Mesenchymal stem cell (in vitro differentiated cells and primary cell): ENCODE measurements around the gene PRKAG2.

Source experiments
- DNase-seq: peaks from one replicate; pipeline ENCODE4 v3.0.0-alpha.2; 2013
- H2AFZ ChIP-seq: one replicate; pipeline ENCODE4 v1.6.1; 2013; ENCODE audit warnings: low read depth, mild to moderate bottlenecking, control low read depth, inconsistent platforms, low read length, moderate library complexity
- H2AK5ac ChIP-seq: 2 replicates; pipeline ENCODE4 v1.6.1; 2013; ENCODE audit warnings: low read length, moderate library complexity, mild to moderate bottlenecking, inconsistent platforms; ENCODE audit not compliant: severe bottlenecking
- H2BK120ac ChIP-seq: one replicate; pipeline ENCODE4 v1.6.1; 2013; ENCODE audit warnings: low read depth, mild to moderate bottlenecking, inconsistent platforms, low read length, moderate library complexity
- H2BK12ac ChIP-seq, 2 experiments: one replicate each; pipeline ENCODE4 v1.6.1; 2013; ENCODE audit warnings: inconsistent platforms in 2 of 2, low read length in 2 of 2, mild to moderate bottlenecking in 2 of 2, moderate library complexity in 2 of 2, control low read depth in 1 of 2
- H2BK15ac ChIP-seq: one replicate; pipeline ENCODE4 v1.6.1; 2013; ENCODE audit warnings: mild to moderate bottlenecking, low read depth, inconsistent platforms; ENCODE audit not compliant: poor library complexity, severe bottlenecking
- H2BK5ac ChIP-seq: 2 replicates; pipeline ENCODE4 v1.6.1; 2013; ENCODE audit warnings: low read depth, mild to moderate bottlenecking, low read length, control low read depth, inconsistent platforms; ENCODE audit not compliant: poor library complexity, severe bottlenecking
- H3K14ac ChIP-seq, 2 experiments: one replicate each; pipeline ENCODE4 v1.6.1; 2013; ENCODE audit warnings: inconsistent platforms in 2 of 2, low read length in 2 of 2, control low read depth in 1 of 2, mild to moderate bottlenecking in 1 of 2, moderate library complexity in 1 of 2
- H3K18ac ChIP-seq, 2 experiments: one replicate each; pipeline ENCODE4 v1.6.1; 2013; ENCODE audit warnings: inconsistent platforms in 2 of 2, low read length in 2 of 2, control low read depth in 1 of 2, low read depth in 1 of 2, mild to moderate bottlenecking in 1 of 2
- H3K23ac ChIP-seq, 2 experiments: one replicate each; pipeline ENCODE4 v1.6.1; 2013; ENCODE audit warnings: inconsistent platforms in 2 of 2, low read length in 2 of 2, mild to moderate bottlenecking in 2 of 2, moderate library complexity in 2 of 2, control low read depth in 1 of 2
- H3K27ac ChIP-seq: 2 replicates; pipeline ENCODE4 v1.5.1; 2013; ENCODE audit warnings: mild to moderate bottlenecking, moderate library complexity, low read length, control low read depth, inconsistent platforms; ENCODE audit not compliant: poor library complexity, severe bottlenecking
- H3K27me3 ChIP-seq, 2 experiments: 2 replicates each; pipeline versions ENCODE4 v1.6.1 to v1.7.0; 2013; ENCODE audit warnings: low read length in 2 of 2, mild to moderate bottlenecking in 2 of 2, moderate library complexity in 2 of 2, control low read depth in 1 of 2, inconsistent platforms in 1 of 2; ENCODE audit not compliant: control insufficient read depth in 1 of 2, insufficient read depth in 1 of 2
- H3K36me3 ChIP-seq, 2 experiments: 2 replicates each; pipeline versions ENCODE4 v1.6.1 to v1.7.0; 2013; ENCODE audit warnings: low read length in 2 of 2, control low read depth in 1 of 2, inconsistent platforms in 1 of 2, low read depth in 1 of 2, mild to moderate bottlenecking in 1 of 2; ENCODE audit not compliant: insufficient read depth in 2 of 2, control insufficient read depth in 1 of 2
- H3K4ac ChIP-seq, 2 experiments: one replicate each; pipeline ENCODE4 v1.6.1; 2013; ENCODE audit warnings: inconsistent platforms in 2 of 2, low read length in 2 of 2, mild to moderate bottlenecking in 2 of 2, moderate library complexity in 2 of 2, control low read depth in 1 of 2, low read depth in 1 of 2
- H3K4me1 ChIP-seq: 2 replicates; pipeline ENCODE4 v1.6.1; 2013; ENCODE audit warnings: low read depth, low read length, control low read depth; ENCODE audit not compliant: control insufficient read depth, insufficient read depth
- H3K4me2 ChIP-seq: 2 replicates; pipeline ENCODE4 v1.6.1; 2013; ENCODE audit warnings: low read length, mild to moderate bottlenecking, inconsistent platforms; ENCODE audit not compliant: poor library complexity, severe bottlenecking
- H3K4me3 ChIP-seq, 2 experiments: 2 replicates each; pipeline versions ENCODE4 v1.5.1 to v1.7.0; 2013; ENCODE audit warnings: low read length in 2 of 2, mild to moderate bottlenecking in 2 of 2, control low read depth in 1 of 2, low read depth in 1 of 2; ENCODE audit not compliant: insufficient read depth in 1 of 2
- H3K79me1 ChIP-seq: replicated peaks from 2 replicates; pipeline ENCODE4 v1.6.1; 2013; ENCODE audit warnings: mild to moderate bottlenecking, control low read depth, low read length, inconsistent platforms; ENCODE audit not compliant: poor library complexity, severe bottlenecking
- H3K9ac ChIP-seq: 2 replicates; pipeline ENCODE4 v1.7.0; 2013; ENCODE audit warnings: mild to moderate bottlenecking, low read length, moderate library complexity
- H3K9me3 ChIP-seq: 2 replicates; pipeline ENCODE4 v1.7.0; 2013; ENCODE audit warnings: mild to moderate bottlenecking, low read length; ENCODE audit not compliant: control insufficient read depth
- H4K8ac ChIP-seq: one replicate; pipeline ENCODE4 v1.6.1; 2013; ENCODE audit warnings: inconsistent platforms, mild to moderate bottlenecking, low read length, moderate library complexity
- H4K91ac ChIP-seq: one replicate; pipeline ENCODE4 v1.6.1; 2013; ENCODE audit warnings: mild to moderate bottlenecking, low read length, inconsistent platforms
- WGBS: methylation state at CpG from one replicate; pipeline ENCODE4 v1.1.7; 2013; ENCODE audit warnings: mixed read lengths; 5-methylcytosine and 5-hydroxymethylcytosine counted together

PRKAG2 gene

DNA sequence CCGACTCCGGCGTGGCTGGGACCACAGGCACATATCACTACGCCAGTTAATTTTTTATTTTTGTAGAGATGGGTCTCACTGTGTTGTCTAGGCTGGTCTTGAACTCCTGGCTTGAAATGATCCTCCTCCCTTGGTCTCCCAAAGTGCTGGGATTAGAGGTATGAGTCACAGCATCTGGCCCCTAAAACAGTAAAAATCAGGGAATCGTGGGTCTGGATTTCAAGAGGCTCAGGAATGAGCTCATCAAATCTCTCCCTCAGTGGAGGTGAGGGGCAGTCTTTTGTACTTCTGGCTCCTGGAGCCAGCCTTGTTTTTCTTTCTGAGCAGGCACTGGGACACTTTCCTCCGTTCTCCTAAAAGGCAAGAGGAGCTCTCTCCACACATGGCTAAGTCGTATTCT lies 325.1 kb downstream of the PRKAG2 start:
- DNase-seq = no peak
- no peak overlapping the region for H2BK120ac ChIP-seq
- H3K27ac ChIP-seq = no peak overlapping the region
- peaks cover 0 to 16% of the 10 kb centered on the region in 2 experiments for H3K27me3 ChIP-seq
- H2AK5ac ChIP-seq = peak overlapping the region; percentile 56
- H4K91ac ChIP-seq = no peak overlapping the region
- no peak overlapping the region for H2AFZ ChIP-seq
- WGBS = 83% methylated on average over 7 of the region's 7 CpGs
- no peak overlapping the region for H3K18ac ChIP-seq
- H3K23ac ChIP-seq = no peak overlapping the region
- H2BK12ac ChIP-seq = peak overlapping the region in 1 of 2 experiments; percentile 37
- peaks cover 1% of the 10 kb centered on the region for H3K79me1 ChIP-seq
- no peak overlapping the region for H3K14ac ChIP-seq
- no peak overlapping the region for H3K4me3 ChIP-seq
- no peak overlapping the region for H3K4ac ChIP-seq
- no peak overlapping the region for H3K9ac ChIP-seq
- H3K9me3 ChIP-seq = no peaks in the 10 kb centered on the region
- no peak overlapping the region for H4K8ac ChIP-seq
- H3K4me1 ChIP-seq = peaks cover 15% of the 10 kb centered on the region
- no peak overlapping the region for H3K4me2 ChIP-seq
- H2BK15ac ChIP-seq = peak overlapping the region; percentile 74
- peaks cover 6 to 14% of the 10 kb centered on the region in 2 experiments for H3K36me3 ChIP-seq
- H2BK5ac ChIP-seq = no peak overlapping the region

DNA sequence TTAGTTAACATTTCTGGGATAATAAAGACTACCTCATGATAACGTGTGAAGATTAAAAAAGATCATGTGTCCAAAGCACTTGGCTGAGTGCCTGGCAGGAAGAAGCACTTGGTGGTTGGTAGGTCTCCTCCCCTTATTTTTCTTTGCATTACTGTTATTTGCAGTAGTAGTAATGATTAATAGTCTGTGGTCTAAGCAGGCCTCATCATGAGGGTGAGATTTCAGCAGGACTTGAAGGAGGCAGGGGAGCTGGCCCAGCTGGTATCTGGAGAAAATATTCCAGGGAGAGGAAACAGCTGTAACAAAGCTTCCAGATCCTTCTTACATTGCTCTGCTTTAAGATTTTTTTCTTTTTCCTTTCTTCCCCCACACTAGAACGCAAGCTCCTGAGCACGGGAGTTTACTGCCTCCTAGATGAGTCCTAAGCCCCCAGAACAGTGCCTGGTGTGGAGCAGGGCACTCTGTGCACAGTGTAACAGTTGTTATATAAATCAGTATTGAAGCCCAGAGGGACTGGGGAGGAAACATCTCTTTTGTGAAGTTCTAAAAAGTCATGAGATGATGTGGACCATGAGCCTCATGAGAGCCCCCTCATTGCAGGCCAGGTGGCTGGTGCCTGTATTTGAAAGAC lies 326.1 kb downstream of the PRKAG2 start:
- H3K4me1 ChIP-seq = peaks cover 15% of the 10 kb centered on the region
- peak overlapping the region; percentile 31 for H4K8ac ChIP-seq
- H2BK120ac ChIP-seq = no peak overlapping the region
- H3K4me2 ChIP-seq = no peak overlapping the region
- H3K27me3 ChIP-seq = peaks cover 0 to 26% of the 10 kb centered on the region in 2 experiments
- peak overlapping the region; percentile 61 to 78 for H3K18ac ChIP-seq
- H3K9me3 ChIP-seq = no peaks in the 10 kb centered on the region
- peaks cover 1% of the 10 kb centered on the region for H3K79me1 ChIP-seq
- peak overlapping the region; percentile 29 for H4K91ac ChIP-seq
- H3K23ac ChIP-seq = no peak overlapping the region
- H2AFZ ChIP-seq = no peak overlapping the region
- H3K4me3 ChIP-seq = no peak overlapping the region
- peak overlapping the region; percentile 88 for H2BK5ac ChIP-seq
- H3K14ac ChIP-seq = no peak overlapping the region
- peaks cover 4 to 6% of the 10 kb centered on the region in 2 experiments for H3K36me3 ChIP-seq
- H2BK15ac ChIP-seq = no peak overlapping the region
- no peak overlapping the region for H3K9ac ChIP-seq
- peak overlapping the region; percentile 93 for H2AK5ac ChIP-seq
- DNase-seq = peak; percentile 86
- no peak overlapping the region for H2BK12ac ChIP-seq
- H3K4ac ChIP-seq = no peak overlapping the region
- peak overlapping the region; percentile 98 for H3K27ac ChIP-seq
- 46% methylated on average over 3 of the region's 3 CpGs for WGBS

DNA sequence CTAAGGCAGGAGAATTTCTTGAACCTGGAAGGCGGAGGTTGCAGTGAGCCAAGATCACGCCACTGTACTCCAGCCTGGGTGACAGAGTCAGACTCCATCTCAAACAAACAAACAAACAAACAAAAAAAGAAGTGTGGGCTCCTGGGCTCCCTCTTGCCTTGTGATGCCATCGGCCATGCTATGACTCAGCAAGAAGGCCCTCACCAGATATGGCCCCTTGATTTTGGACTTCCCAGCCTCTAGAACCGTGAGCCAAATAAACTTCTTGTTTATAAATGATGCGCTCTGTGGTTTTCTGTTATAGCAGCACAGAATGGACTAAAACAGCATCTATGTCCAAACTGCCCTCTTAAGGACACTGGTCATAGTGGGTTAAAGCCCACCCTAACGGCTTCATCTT lies 327.3 kb downstream of the PRKAG2 start:
- H2AFZ ChIP-seq = no peak overlapping the region
- H3K9ac ChIP-seq = no peak overlapping the region
- no peak overlapping the region for H4K91ac ChIP-seq
- H2BK5ac ChIP-seq = no peak overlapping the region
- no peak for DNase-seq
- H3K36me3 ChIP-seq = peaks cover 0 to 4% of the 10 kb centered on the region in 2 experiments
- H2AK5ac ChIP-seq = peak overlapping the region; percentile 17
- no peak overlapping the region for H3K4me2 ChIP-seq
- 82% methylated on average over 6 of the region's 6 CpGs for WGBS
- H2BK12ac ChIP-seq = no peak overlapping the region
- H3K9me3 ChIP-seq = no peaks in the 10 kb centered on the region
- H3K18ac ChIP-seq = no peak overlapping the region
- H3K27ac ChIP-seq = no peak overlapping the region
- no peak overlapping the region for H3K14ac ChIP-seq
- no peak overlapping the region for H3K23ac ChIP-seq
- H2BK120ac ChIP-seq = no peak overlapping the region
- H3K4me1 ChIP-seq = peaks cover 15% of the 10 kb centered on the region
- peaks cover 1% of the 10 kb centered on the region for H3K79me1 ChIP-seq
- peaks cover 0 to 34% of the 10 kb centered on the region in 2 experiments for H3K27me3 ChIP-seq
- no peak overlapping the region for H3K4me3 ChIP-seq
- H4K8ac ChIP-seq = no peak overlapping the region
- peak overlapping the region; percentile 60 for H2BK15ac ChIP-seq
- H3K4ac ChIP-seq = no peak overlapping the region

GRCh38 chr7:151549083-151549482 lies 327.8 kb downstream of the PRKAG2 start:
- no peak overlapping the region for H3K4ac ChIP-seq
- no peak for DNase-seq

More at GRCh38 chr7:151549083-151549482, 327.8 kb downstream of the PRKAG2 start:
- H3K79me1 ChIP-seq = peaks cover 1% of the 10 kb centered on the region
- H3K36me3 ChIP-seq = peaks cover 0 to under 1% of the 10 kb centered on the region in 2 experiments
- no peak overlapping the region for H2BK5ac ChIP-seq
- H3K27me3 ChIP-seq = peaks cover 0 to 39% of the 10 kb centered on the region in 2 experiments
- no peak overlapping the region for H3K14ac ChIP-seq
- H3K23ac ChIP-seq = no peak overlapping the region
- no peaks in the 10 kb centered on the region for H3K9me3 ChIP-seq
- no peak overlapping the region for H3K27ac ChIP-seq
- H4K91ac ChIP-seq = no peak overlapping the region
- WGBS = 97% methylated on average over 7 of the region's 7 CpGs
- H2BK15ac ChIP-seq = no peak overlapping the region
- no peak overlapping the region for H3K4me3 ChIP-seq
- H3K4me2 ChIP-seq = no peak overlapping the region
- no peak overlapping the region for H2AFZ ChIP-seq
- no peak overlapping the region for H3K18ac ChIP-seq
- no peak overlapping the region for H4K8ac ChIP-seq
- H3K4me1 ChIP-seq = peaks cover 15% of the 10 kb centered on the region
- H2BK12ac ChIP-seq = no peak overlapping the region
- H2BK120ac ChIP-seq = no peak overlapping the region
- H2AK5ac ChIP-seq = peak overlapping the region; percentile 12
- H3K9ac ChIP-seq = no peak overlapping the region
